ENCODE results near the gene EXD3. TPM values are rescaled to one million over a fixed set of nuclear protein-coding genes. Genes with fewer than 3 reads are reported as not detected.

The EXD3 gene
- total RNA-seq, 1 experiment from 2014 or later, result 15.3 TPM

GRCh38 chr9:137393176-137394150 lies 29.5 kb downstream of the EXD3 start:
- Histone ChIP-seq H3K18ac (ENCODE audit: insufficient read length, low read depth, low read length) (no peak overlapping the region), H3K79me1 (ENCODE audit: insufficient read depth, low read depth, low read length, poor library complexity, severe bottlenecking) (no peaks in the 10 kb centered on the region), H3K56ac (ENCODE audit: insufficient read length, low read depth, low read length) (no peak overlapping the region), H2AK5ac (ENCODE audit: insufficient read length, low read length) (no peak overlapping the region), H3K79me2 (ENCODE audit: insufficient read depth, low read length) (no peaks in the 10 kb centered on the region), H2BK15ac (ENCODE audit: low read depth, low read length) (no peak overlapping the region), H3K9ac (ENCODE audit: extremely low read depth, insufficient read length, low read length) (no peak overlapping the region), H3K4me1 (ENCODE audit: insufficient read depth, low read length) (no peaks in the 10 kb centered on the region), H2BK120ac (ENCODE audit: low read depth, low read length, poor library complexity, severe bottlenecking) (no peak overlapping the region), H3K23ac (ENCODE audit: insufficient read length, low read depth, low read length) (no peak overlapping the region), H2BK5ac (ENCODE audit: insufficient read length, low read length) (no peak overlapping the region), H3K9me3 (ENCODE audit: control insufficient read depth, low read depth, low read length) (no peaks in the 10 kb centered on the region), H3K4me2 (ENCODE audit: insufficient read depth, insufficient read length, low read length) (no peak overlapping the region), H3K14ac (ENCODE audit: insufficient read depth, low read length) (no peak overlapping the region), H2BK12ac (ENCODE audit: insufficient read length, low read depth, low read length) (no peak overlapping the region), H3K27ac (ENCODE audit: insufficient read length, low read depth, low read length) (no peak overlapping the region), H2AFZ (ENCODE audit: low read length) (no peak overlapping the region), H4K8ac (replicated peaks; ENCODE audit: insufficient read length, low read depth, low read length) (no peak overlapping the region), H3T11ph (ENCODE audit: low read length) (no peak overlapping the region), H4K20me1 (ENCODE audit: control insufficient read depth, insufficient read depth, insufficient read length) (no peaks in the 10 kb centered on the region), H2BK20ac (ENCODE audit: low read depth, low read length, poor library complexity, severe bottlenecking) (no peak overlapping the region), H4K5ac (ENCODE audit: insufficient read length, low read depth, low read length) (no peak overlapping the region), H4K91ac (ENCODE audit: insufficient read length, low read depth, low read length) (no peak overlapping the region), H3K23me2 (ENCODE audit: insufficient read length, low read depth, low read length, poor library complexity, severe bottlenecking) (no peaks in the 10 kb centered on the region), H3K27me3 (ENCODE audit: insufficient read depth, low read length) (no peaks in the 10 kb centered on the region), H3K4ac (ENCODE audit: low read depth, low read length) (no peak overlapping the region)
- H3K4me1 Mint-ChIP-seq, result no peaks in the 10 kb centered on the region
- DNase-seq, result no peak
- WGBS (ENCODE audit: extremely low coverage, insufficient read length, low lambda C conversion rate), result no CpG with 5 or more reads among the region's 28 CpGs
- peaks cover 0 to 7% (median 6%) of the 10 kb centered on the region in 3 experiments; a peak in 4 of 7 replicates for H3K36me3 Mint-ChIP-seq (ENCODE audit: insufficient read depth in 1 of 3, low read depth in 3 of 3)
- no peak for TF ChIP-seq CTCF (conservative IDR thresholded peaks at IDR 0.05)
- no peaks in the 10 kb centered on the region for H3K9me3 Mint-ChIP-seq
- no peak overlapping the region for H3K4me3 Mint-ChIP-seq
- H3K27me3 Mint-ChIP-seq (ENCODE audit: low read depth), result no peaks in the 10 kb centered on the region
- no peak overlapping the region for H3K27ac Mint-ChIP-seq
